OCI-LY3 (cell line): ENCODE data around the gene IGSF23.

ENCODE experiments used
- H2AFZ ChIP-seq: fragments of 200-600, 300-600 bp; shearing (Covaris generic); 2 replicates; pipeline ENCODE4 v1.6.0; 2014; ENCODE audit warnings: antibody characterized with exemption, low read depth, low read length
- H3K27ac ChIP-seq: fragments of 200-600, 300-600 bp; sonication (generic); 2 replicates; pipeline ENCODE4 v1.5.1; 2014; ENCODE audit warnings: mild to moderate bottlenecking, low read length, moderate library complexity, mixed read lengths
- H3K27me3 ChIP-seq: fragments of 200-600, 300-600 bp; sonication (generic); 2 replicates; pipeline ENCODE4 v1.6.1; 2014; ENCODE audit warnings: low read depth, low read length, mixed read lengths
- H3K36me3 ChIP-seq: fragments of 200-600, 300-600 bp; sonication (generic); replicated peaks from 2 replicates; pipeline ENCODE3; 2014; ENCODE audit warnings: low read depth, low read length, mixed read lengths
- H3K4me1 ChIP-seq: fragments of 300-600, 200-600 bp; sonication (generic); 2 replicates; pipeline ENCODE4 v1.6.1; 2014; ENCODE audit warnings: low read length, mixed read lengths
- H3K4me2 ChIP-seq: fragments of 200-600, 300-600 bp; sonication (generic); 2 replicates; pipeline ENCODE4 v1.6.1; 2014; ENCODE audit warnings: low read length, mixed read lengths
- H3K4me3 ChIP-seq: fragments of 300-600, 200-600 bp; sonication (generic); 2 replicates; pipeline ENCODE4 v1.5.1; 2014; ENCODE audit warnings: antibody characterized with exemption, mild to moderate bottlenecking, low read length, moderate library complexity
- H3K79me2 ChIP-seq: fragments of 300-600, 200-600 bp; shearing (Covaris generic); 2 replicates; pipeline ENCODE4 v1.6.1; 2014; ENCODE audit warnings: mild to moderate bottlenecking, low read length, mixed read lengths
- H3K9ac ChIP-seq: fragments of 300-600, 200-600 bp; shearing (Covaris generic); 2 replicates; pipeline ENCODE4 v1.6.0; 2014; ENCODE audit warnings: mild to moderate bottlenecking, low read length, moderate library complexity
- H3K9me3 ChIP-seq: fragments of 200-600, 300-600 bp; shearing (Covaris generic); 2 replicates; pipeline ENCODE4 v1.6.1; 2014; ENCODE audit warnings: low read length, mixed read lengths; ENCODE audit not compliant: insufficient read depth
- H4K20me1 ChIP-seq: fragments of 200-600, 300-600 bp; sonication (generic); 2 replicates; pipeline ENCODE4 v1.6.1; 2016; ENCODE audit warnings: low read length, mixed read lengths; ENCODE audit not compliant: insufficient read depth
- EZH2phosphoT487 ChIP-seq: fragments of 200-600 bp; shearing (Covaris generic); IDR thresholded peaks from 2 replicates; pipeline ENCODE4 v1.6.1; 2018; ENCODE audit warnings: antibody characterized with exemption, mixed run types, low read depth
- TF ChIP-seq, protein P1 (sequence below): fragments of 200-600, 300-600 bp; sonication (generic); IDR thresholded peaks from 2 replicates; pipeline ENCODE4 v1.5.1; 2014; ENCODE audit warnings: antibody characterized with exemption, low read length, low read depth

IGSF23 gene

DNA sequence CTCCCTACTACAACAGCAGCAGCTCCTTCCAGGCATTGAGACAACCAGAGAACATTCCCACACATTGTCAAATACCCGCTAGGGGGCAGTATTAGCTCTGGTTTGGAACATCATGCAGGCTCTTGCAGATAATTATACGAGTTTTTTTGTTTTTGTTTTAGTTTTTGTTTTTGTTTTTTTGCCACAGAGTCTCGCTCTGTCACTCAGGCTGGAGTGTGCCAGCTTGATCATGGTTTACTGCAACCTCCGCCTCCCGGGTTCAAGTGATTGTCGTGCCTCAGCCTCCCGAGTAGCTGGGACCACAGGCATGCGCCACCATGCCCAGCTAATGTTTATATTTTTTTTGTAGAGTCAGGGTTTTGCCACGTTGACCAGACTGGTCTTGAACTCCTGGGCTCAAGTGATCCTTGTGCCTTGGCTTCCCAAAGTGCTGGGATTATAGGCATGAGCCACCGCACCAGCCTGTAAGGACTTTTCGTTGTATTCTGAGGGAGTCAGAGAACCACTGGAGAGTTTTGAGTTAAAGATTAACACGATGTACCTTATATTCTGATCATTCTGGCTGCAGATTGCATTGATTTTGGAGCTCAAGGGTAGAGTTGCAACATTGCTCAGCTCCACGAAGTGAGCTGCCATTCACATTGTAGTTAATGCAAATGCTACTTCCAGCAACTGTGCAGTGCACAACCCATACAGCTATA, 42.2 kb upstream of the IGSF23 start:
- Histone ChIP-seq H3K9me3 (no peaks in the 10 kb centered on the region), H3K27ac (no peak overlapping the region), H3K36me3 (no peaks in the 10 kb centered on the region), H3K4me3 (no peak overlapping the region), H3K27me3 (peaks cover 34% of the 10 kb centered on the region), H3K4me2 (no peak overlapping the region), H2AFZ (no peak overlapping the region), H3K79me2 (no peaks in the 10 kb centered on the region), H3K9ac (no peak overlapping the region), H3K4me1 (no peaks in the 10 kb centered on the region), H4K20me1 (no peaks in the 10 kb centered on the region; the same call in 1 of the 2 replicates)
- TF ChIP-seq, protein P1, sequence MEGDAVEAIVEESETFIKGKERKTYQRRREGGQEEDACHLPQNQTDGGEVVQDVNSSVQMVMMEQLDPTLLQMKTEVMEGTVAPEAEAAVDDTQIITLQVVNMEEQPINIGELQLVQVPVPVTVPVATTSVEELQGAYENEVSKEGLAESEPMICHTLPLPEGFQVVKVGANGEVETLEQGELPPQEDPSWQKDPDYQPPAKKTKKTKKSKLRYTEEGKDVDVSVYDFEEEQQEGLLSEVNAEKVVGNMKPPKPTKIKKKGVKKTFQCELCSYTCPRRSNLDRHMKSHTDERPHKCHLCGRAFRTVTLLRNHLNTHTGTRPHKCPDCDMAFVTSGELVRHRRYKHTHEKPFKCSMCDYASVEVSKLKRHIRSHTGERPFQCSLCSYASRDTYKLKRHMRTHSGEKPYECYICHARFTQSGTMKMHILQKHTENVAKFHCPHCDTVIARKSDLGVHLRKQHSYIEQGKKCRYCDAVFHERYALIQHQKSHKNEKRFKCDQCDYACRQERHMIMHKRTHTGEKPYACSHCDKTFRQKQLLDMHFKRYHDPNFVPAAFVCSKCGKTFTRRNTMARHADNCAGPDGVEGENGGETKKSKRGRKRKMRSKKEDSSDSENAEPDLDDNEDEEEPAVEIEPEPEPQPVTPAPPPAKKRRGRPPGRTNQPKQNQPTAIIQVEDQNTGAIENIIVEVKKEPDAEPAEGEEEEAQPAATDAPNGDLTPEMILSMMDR = peak; percentile 90
- TF ChIP-seq EZH2phosphoT487 = no peak

DNA sequence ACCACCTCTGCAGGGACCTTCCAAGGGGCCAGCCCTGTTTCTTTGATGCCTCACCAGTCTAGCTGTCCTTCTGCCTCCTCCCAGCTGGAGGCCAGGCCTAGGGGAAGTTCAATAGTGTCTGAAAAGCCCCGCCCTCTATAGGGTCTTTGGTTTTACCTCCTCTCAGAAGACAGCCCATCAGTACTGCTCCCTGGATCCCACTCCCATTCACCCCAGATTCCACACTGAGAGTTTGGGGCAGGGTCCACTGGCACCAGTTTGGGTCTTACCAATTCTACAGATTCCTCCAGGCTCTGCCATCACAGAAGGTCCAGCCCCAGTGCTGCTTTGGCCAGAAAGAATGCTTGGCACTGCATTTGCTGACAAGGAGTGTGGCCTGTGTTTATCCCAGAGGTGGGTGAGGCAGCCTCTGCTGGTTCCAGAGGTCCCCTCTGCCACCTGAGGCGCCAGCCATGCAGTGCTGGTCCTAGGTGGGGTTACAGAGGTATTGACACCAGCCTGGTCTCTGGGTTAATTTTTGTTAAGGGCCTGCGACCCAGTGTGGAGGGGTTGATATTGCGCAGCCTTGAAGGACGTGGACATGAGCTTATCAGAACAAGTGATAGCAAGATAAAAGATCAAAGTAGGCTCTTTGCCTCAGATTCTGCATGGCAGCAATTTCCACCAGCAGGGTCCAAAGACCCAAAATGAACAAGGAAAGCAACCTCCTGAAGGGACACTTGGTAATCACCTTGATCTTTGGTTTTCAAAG, 41.4 kb upstream of the IGSF23 start:
- TF ChIP-seq, protein P1 = no peak
- no peak for TF ChIP-seq EZH2phosphoT487
- no peak overlapping the region for H3K4me2 ChIP-seq
- no peak overlapping the region for H3K27ac ChIP-seq

DNA sequence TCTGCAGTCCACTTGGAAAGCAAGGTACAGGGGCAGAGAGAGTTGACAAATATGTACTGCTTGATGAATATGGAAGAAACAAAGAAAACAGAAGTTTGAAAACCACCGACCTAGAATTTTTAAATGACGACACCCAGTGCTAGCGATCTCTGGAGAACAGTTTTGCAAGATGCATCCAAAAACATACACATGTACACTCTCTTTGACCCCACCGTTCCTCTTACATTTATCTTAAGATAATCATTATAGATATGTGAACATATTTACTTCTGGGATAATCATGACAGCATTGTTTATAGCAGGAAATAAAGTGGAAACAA, 40.8 kb upstream of the IGSF23 start:
- Histone ChIP-seq H3K4me3 (no peak overlapping the region), H3K9me3 (no peaks in the 10 kb centered on the region), H3K4me2 (no peak overlapping the region), H3K36me3 (no peaks in the 10 kb centered on the region), H2AFZ (no peak overlapping the region), H3K27ac (no peak overlapping the region), H3K9ac (no peak overlapping the region), H4K20me1 (no peaks in the 10 kb centered on the region; the same call in 1 of the 2 replicates), H3K27me3 (peaks cover 27% of the 10 kb centered on the region), H3K4me1 (no peaks in the 10 kb centered on the region), H3K79me2 (no peaks in the 10 kb centered on the region)
- TF ChIP-seq, protein P1 = no peak

More for the DNA sequence above, 41.4 kb upstream of the IGSF23 start:
- H2AFZ ChIP-seq = no peak overlapping the region
- no peaks in the 10 kb centered on the region for H3K36me3 ChIP-seq
- H4K20me1 ChIP-seq = no peaks in the 10 kb centered on the region; the same call in 1 of the 2 replicates
- peaks cover 29% of the 10 kb centered on the region for H3K27me3 ChIP-seq
- H3K9me3 ChIP-seq = no peaks in the 10 kb centered on the region
- no peaks in the 10 kb centered on the region for H3K4me1 ChIP-seq
- H3K4me3 ChIP-seq = no peak overlapping the region
- H3K9ac ChIP-seq = no peak overlapping the region
- no peaks in the 10 kb centered on the region for H3K79me2 ChIP-seq

DNA sequence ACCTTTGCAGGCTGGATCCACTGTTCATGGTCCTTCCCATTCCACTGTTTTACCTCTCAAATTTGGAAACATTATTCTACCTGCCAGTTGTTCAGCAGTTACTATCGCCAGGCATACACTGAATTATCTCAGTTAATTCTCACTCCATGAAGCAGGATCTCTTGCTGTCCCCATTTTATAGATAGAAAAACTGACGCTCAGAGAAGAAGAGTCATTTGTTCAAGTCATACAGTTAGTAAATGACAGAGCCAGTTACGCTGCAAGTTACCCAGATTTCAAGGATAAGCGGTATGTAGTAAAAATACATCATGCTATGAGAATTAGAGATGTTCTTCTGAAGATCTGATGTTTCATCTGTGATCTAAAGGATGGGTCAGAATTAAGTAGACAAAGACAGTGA, 40.2 kb upstream of the IGSF23 start:
- Histone ChIP-seq H2AFZ (no peak overlapping the region), H3K27ac (no peak overlapping the region), H3K9ac (no peak overlapping the region), H3K27me3 (peaks cover 24% of the 10 kb centered on the region), H3K79me2 (no peaks in the 10 kb centered on the region), H4K20me1 (no peaks in the 10 kb centered on the region), H3K4me1 (no peaks in the 10 kb centered on the region), H3K4me2 (no peak overlapping the region), H3K36me3 (no peaks in the 10 kb centered on the region), H3K9me3 (no peaks in the 10 kb centered on the region), H3K4me3 (no peak overlapping the region)
- no peak for TF ChIP-seq EZH2phosphoT487
- TF ChIP-seq, protein P1 = no peak
